Panc1 (cell line): ENCODE measurements around the gene RPRD1A.

Source experiments
- POLR2AphosphoS5 ChIP-seq: IDR thresholded peaks from 2 replicates; pipeline ENCODE4 v1.6.1; 2012; ENCODE audit warnings: mild to moderate bottlenecking, low read depth, low read length, moderate library complexity
- SIN3A ChIP-seq: IDR thresholded peaks from 2 replicates; pipeline ENCODE4 v1.6.1; 2012; ENCODE audit warnings: low read depth, mild to moderate bottlenecking, low read length, moderate library complexity, borderline replicate concordance; ENCODE audit not compliant: insufficient read depth
- TF ChIP-seq, protein P1 (sequence below): fragments of 450-650 bp; IDR thresholded peaks from 2 replicates; pipeline ENCODE4 v1.5.1; 2017; ENCODE audit warnings: mild to moderate bottlenecking

DNA sequence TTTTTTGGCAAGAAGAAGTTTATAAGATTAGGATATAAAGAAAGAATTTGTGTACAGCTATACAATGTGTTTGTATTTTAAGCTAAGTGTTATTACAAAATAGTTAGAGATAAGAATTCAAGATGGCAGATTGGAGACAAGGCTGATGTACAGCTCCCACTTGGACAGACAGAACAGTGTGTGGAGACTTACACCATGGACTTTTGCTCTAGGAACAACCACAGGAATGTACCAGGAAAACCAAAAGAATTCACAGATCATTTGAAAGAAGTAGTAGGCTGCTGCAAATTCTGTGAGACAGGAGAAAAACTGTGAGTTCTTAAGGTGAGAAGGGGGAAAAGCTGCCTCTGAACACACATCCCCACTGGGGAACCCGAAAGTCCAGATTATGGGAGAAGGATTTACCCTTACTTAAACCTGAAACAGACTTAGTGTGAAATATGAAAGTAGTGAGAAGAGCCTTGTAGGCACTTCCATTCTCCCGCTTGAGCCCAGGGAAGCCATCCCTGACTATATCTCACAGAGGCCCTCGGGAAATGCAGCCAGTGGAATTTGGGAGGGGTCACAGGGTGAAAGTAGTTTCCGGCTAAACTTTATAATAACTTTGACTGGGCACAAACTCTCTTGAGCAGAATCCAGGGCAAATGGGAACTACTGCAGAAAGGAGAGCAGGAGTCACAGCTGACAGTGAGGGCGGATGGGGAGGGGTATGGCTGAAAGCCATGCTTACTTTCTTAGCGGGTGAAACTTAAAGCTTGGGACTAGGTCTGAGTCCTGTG, 11.6 kb upstream of the RPRD1A start:
- TF ChIP-seq, protein P1, sequence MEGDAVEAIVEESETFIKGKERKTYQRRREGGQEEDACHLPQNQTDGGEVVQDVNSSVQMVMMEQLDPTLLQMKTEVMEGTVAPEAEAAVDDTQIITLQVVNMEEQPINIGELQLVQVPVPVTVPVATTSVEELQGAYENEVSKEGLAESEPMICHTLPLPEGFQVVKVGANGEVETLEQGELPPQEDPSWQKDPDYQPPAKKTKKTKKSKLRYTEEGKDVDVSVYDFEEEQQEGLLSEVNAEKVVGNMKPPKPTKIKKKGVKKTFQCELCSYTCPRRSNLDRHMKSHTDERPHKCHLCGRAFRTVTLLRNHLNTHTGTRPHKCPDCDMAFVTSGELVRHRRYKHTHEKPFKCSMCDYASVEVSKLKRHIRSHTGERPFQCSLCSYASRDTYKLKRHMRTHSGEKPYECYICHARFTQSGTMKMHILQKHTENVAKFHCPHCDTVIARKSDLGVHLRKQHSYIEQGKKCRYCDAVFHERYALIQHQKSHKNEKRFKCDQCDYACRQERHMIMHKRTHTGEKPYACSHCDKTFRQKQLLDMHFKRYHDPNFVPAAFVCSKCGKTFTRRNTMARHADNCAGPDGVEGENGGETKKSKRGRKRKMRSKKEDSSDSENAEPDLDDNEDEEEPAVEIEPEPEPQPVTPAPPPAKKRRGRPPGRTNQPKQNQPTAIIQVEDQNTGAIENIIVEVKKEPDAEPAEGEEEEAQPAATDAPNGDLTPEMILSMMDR = no peak
- TF ChIP-seq SIN3A (no peak), POLR2AphosphoS5 (no peak)
